Measurements from ENCODE around the gene CPA2.

The CPA2 gene

GRCh38 chr7:130286881-130287280, 20.2 kb downstream of the CPA2 start:
- no peak for DNase-seq

DNA sequence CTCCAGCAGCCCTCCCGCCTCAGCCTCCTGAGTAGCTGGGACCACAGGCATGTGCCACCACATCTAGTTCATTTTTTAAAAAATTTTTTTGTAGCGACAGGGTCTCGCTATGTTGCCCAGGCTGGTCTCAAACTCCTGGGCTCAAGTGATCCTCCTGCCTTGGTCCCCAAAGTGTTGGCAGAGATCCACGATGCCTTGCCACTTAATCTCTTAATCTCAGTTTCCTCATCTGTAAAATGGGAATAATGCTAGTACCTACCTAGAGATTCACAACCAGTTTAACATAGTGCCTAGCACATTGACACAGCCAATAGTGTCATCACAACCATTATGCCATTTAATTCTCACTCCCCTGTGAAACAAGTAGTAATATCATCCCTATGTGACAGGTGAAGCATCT, 21.5 kb downstream of the CPA2 start:
- no peak for DNase-seq

DNA sequence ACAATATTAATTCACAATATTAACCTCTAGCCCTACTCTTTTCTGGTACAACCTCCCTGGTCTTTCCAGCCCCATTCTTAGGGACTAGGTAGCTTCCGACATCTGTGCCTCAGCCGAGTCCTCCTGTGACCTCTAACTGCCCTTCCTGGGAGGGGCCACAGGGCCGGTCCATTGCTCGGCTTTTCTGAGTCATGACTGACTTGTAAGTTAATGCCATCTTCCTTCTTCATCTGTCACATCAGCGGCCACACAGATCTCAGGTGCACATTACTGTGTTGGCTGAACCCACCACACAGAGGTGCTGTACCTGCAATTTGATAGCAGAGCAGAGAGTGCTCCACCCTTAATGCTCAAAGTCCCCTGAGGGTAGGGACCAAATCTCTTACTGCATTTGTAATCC, 22.2 kb downstream of the CPA2 start:
- no peak for DNase-seq

GRCh38 chr7:130289478-130289877, 22.8 kb downstream of the CPA2 start:
- no peak for DNase-seq

- DNase-seq = peak; percentile 8
Observed at GRCh38 chr7:130290745-130291144, 24.1 kb downstream of the CPA2 start.

DNA sequence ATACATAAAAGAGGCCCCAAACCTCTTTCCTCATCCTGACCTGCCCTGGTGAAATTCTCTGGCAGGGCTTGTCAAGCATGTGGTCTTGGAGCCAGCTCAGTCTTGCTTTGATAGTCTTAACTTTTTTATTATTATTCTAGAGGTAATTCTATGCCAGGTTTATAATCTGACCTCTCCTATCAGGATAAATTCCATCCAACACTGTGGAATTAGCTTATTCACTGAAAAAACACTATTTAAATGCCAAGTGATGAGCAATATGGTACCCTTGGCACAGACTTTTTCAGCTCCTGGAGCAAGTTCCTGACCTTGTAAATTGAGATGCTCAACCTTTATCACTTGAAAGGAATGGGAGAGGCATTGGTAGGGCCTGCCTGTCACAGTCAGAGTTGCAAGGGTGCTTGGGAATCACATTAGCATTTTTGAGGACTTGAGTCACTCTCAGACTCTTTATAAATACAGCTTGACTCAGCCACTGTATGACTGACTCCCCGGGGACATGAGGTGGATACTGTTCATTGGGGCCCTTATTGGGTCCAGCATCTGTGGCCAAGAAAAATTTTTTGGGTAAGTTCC, 26.1 kb downstream of the CPA2 start, which contains the start of gene CPA4:
CPA4 (plus strand) TSS at position 480 of the 576 bp plus-strand sequence; CDS start at position 500, 20 bp downstream.
- peak; percentile 73 for DNase-seq

DNA sequence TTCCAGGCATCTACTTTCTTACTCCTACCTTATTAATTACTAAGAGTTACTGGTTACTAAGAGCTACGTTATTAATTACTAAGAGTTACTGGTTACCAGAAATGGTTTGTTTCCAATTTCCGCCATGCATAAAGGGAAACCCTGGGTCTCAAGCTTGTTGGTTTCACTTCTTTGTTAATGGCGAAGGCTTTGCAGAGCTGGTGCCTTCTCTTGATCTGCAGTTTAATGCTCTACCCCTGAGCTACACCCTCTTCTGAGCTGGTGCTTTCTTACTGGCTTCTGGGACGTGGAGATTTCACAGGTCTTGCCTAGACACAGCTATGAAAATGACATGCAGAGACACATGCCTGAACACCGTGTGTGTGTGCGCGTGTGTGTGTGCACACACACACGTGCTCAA, 26.9 kb downstream of the CPA2 start:
- DNase-seq = no peak

DNA sequence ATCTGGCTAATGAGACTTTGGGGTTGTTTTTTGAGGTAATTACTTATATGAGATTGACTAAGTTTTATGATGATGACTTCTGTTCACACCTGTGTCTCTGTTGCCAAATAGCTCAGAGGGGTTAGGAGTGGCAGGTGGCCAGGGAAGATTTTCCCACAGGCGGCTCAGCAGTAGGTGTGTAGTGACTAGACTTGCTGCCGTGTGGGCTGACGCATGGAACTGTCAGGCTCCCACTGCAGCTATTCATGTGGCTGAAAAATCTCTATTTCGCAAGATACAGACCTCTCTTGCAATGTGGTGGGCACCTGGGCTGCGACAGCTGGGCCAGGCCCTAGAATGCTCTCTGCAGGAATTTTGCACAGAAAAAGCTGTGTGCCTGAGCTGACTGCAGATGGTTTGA, 27.7 kb downstream of the CPA2 start:
- no peak for DNase-seq

DNA sequence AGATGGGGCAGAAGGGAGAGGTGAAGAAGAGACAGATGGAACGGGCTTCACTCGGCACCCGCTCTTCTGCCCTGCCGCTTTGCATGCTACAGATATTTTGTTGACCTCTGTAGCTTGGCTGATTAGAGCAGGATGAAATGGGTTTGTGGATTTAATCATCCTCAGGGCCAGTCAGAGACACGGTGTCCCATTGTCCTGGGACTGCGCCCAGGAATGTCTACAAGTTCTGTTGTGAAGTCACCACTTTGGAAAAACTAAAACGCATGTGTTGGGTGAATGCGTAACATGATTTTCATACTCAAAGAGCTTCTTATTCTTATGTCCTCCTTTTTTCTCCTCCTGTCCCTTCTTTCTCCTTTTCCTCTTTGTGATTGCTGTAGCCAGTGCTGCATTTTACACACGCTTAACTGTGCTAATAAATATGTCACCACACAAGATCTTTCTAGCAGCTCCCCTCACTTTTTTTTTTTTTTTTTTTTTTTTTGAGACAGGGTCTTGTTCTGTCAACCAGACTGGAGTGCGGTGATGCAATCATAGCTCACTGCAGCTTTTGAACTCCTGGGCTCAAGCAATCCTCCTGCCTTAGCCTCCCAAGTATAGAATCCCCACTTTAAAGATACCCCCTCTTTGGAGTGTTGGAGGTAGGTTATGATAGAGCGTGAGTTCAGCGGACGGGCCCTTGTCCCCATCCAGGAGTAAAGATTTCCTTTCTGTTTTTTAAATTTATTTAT, 29.7 kb downstream of the CPA2 start:
- no peak for DNase-seq

DNA sequence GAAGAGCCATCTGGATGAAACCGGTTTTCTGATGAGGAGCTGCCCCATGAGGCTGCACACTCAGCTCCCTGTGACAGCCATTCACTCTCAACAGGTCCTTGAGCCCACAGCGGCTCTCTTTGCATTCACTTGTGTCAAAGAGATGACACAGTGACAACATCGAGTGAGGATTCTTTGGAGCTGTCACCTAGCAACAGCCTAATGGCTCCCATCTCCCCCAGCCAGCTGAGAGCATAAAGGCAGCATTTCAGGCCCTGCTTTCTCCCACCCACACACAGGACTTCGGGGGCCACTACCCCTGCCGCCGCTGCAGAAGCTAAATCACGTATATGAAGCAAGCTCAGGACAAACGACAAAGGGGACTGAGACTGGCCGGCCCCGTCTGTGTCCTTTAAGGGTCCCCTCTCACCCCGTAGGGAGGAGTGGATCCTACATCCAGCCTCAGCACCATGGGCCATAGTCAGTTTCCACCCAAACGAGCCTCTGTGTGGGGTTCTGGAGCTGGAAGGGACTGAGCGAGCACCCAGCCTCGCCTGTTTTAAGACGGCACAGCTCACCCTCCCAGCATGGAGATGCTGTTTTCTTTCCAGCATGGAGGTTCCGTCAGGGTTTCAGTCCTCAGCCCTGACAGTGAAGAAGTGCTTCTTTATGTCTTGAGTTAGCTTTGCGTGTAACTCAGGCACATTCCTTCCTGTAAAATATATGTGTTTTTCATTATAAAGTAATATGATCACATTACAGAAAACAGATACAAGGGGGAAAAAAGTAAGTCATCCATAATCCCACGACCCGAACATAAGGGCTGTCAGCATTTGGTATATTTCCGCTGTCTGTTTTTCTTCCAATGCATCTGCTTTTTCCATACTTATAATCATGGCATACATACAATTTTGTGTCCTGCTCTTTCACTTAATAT, 31.2 kb downstream of the CPA2 start:
- no peak for DNase-seq

GRCh38 chr7:130298544-130299326, 32.1 kb downstream of the CPA2 start:
- DNase-seq = no peak

DNA sequence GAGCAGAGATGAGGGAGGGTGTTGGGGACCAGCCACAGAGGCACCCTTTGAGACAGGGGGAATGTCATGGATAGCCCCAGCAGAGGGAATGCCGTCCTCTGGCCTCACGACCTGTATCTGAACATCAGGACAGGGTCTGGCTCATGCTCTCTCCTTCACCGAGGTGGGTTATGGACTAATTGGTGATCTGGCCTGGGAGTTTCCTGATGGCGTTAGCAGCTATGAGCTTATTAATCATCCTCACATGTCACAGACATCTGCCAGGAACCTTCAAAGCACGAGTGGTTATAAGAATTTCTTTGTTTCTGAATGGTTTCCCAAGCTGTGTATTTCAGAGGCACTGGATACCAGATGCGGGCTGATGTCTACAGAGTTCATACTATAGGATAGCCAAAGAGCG, 33.2 kb downstream of the CPA2 start:
- DNase-seq = no peak

- DNase-seq = no peak
Observed at GRCh38 chr7:130301501-130302020, 34.9 kb downstream of the CPA2 start.

DNA sequence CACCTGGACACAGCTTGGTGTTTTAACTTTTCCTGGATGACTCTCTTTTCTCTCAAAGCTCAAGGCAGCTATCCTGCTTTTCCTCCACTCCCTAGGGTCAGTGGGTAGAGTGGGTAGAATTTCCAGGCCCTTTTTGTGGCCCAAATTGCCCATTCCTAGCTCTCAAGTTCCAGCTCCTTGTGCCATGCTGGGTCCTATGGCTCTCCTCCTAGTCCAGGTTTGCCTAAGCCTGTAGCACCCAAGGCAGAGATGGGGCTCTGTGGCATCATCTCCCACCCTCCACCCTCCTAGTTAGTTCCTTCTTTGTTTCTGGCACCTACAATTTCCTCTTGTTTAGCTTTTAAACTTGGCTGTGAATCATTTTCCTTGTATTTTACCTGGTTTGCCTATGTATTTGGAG, 36.0 kb downstream of the CPA2 start:
- DNase-seq = no peak

GRCh38 chr7:130303127-130303526, 36.5 kb downstream of the CPA2 start:
- no peak for DNase-seq

DNA sequence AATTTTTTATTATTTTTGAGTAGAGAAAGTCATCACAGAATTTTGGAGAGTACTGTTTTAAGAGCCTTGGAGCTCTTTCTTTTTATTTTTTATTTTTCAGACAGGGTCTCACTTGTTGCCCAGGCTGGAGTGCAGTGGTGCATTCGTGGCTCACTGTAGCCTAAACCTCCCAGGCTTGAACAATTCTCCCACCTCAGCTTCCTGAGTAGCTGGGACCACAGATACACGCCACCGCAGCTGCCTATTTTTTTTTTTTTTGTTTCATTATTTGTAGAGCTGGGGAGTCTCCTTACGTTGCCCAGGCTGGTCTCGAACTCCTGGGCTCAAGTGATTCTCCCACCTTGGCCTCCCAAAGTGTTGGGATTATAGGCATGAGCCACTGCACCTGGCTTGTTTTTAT, 36.9 kb downstream of the CPA2 start:
- no peak for DNase-seq

DNA sequence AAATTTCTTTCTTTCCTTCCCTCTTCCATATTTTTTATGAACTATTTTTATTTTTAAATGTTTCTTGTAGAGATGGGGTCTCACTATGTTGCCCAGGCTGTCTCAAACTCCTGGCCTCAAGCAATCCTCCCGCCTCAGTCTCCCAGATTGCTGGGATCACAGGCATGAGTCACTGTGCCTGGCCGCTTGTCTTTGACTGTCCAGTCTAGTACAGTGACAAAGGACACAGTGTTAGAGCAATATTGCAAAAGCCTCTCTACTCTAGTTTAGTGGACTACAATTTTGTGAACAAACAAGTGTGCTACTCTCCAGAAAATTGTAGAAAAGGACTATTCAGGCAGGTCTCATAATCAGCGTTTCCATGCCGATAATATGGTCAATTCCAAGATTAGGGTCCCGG, 37.3 kb downstream of the CPA2 start:
- no peak for DNase-seq

GRCh38 chr7:130304878-130305277, 38.2 kb downstream of the CPA2 start:
- DNase-seq = no peak

GRCh38 chr7:130305433-130306042, 38.9 kb downstream of the CPA2 start:
- DNase-seq = no peak

DNA sequence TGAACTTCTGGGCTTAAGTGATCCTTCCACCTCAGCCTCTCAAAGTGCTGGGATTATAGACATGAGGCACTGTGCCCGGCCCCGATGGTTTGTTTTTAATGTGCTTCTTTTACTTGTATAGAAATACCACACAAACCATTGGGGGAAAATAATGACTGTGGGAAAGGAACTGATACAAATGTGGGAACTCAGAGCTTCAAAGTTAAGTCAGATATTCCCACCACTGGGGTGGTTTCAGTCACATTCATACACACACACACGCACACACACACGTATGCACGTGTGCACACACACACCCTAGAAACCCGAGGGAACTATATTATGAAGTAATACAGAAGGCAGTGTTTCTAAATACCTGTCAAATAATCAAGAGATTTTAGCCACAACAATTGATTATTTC, 43.3 kb downstream of the CPA2 start:
- DNase-seq = no peak

DNA sequence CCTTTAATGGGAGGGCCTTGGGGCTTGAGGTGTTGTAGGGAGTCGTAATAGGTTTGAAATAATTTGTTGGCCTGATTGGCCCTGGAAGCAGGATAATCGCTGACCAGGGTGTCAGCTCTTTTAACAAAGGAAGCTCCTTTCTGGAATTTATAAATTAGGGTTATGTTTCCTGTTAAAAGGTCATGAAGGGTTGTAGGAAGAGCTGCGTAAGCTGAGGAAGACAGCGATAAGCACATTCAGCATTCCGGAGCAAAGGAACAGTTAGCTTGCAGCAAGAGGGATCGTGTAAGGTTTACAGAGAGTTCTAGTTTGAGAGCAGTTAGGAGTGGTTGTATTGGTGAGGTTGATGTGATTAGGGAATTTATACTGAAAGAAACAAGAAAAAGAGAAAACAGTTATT, 47.6 kb downstream of the CPA2 start:
- DNase-seq = no peak

DNA sequence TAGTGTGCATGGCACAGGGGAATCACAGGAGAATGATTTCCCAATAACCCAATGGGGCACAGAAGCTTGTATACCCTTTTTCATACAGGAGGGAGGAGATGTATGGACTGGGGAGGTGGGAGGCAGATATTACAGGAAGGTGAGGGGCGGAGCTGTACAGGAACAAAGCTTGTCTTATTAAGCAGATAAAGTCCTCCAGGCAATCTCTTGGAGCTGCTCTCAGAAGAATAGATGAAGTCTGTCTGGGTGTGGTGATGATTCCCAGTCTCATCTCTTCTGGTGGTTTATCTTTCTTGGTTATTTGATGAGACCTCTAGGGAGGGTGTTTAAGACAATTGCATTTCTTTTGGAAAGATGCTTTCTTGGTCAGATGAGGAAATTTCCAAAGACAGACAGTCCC, 52.9 kb downstream of the CPA2 start:
- no peak for DNase-seq

Measured in T1000 (cell line).